NCI-H748 treated with DMSO at 0.1 percent for 48 hours (cell line): ENCODE results near the gene IPO4.

ENCODE experiments used
- DNase-seq: peaks from one replicate; lab custom pipeline; 2025; lab: John Stamatoyannopoulos, UW

The IPO4 gene

DNA sequence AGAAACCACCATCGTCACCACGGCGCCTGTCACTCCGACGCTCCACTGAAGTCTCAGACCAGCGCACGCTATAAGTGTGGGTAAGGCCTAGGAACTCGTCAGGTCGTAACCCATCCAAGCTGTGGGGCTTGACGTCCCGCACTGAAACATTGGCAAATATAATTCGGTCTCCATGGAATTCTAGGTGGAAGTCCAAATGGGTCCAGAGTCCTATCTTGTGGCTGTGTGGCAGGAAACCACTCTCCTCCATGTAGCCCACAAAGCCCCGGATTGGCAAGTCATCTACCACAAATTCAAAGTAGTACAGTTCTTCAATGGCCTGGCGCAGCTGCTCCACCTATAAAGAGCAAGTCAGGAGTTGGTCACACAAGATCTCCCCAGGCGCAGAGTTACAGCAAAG, 4.3 kb upstream of the IPO4 start:
- DNase-seq: no peak

DNA sequence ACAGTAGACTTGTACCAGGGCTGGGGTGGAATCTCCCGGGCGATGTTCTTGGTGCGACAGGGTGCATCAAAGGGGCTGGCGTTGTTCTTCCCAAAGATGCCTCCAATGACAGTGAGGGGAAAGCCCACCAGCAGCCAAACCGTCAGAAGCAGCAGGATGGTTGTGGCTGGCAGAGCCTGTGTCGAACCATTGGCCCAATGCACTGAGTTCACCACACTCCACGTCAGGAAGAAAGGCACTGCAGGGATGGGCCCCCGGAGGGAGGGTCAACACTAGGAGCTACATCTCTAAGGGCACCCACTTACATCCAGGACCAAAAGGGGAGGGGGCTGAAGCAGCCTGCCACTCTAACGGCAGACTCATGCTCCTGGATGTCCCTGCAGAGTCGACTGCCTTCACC, 1.8 kb upstream of the IPO4 start:
- DNase-seq: no peak

DNA sequence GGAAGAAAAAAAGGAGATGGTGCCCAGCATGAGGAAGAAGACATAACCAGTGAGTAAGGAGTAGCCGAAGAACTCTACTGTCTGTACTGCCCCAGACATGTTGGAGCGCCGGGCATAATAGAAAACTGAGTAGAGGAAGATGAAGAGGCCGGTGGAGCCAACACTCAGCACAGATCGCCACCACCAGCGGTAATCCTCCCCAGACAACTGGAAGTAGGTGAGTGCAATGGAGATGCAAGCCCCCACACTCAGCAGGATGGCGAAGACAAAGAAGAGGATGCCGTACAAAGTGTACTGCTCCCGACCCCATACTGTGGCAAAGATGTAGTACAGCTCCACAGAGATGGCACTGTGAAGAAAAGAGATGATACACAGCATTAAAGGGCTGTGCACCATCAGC, 844 bp upstream of the IPO4 start:
- DNase-seq: no peak

DNA sequence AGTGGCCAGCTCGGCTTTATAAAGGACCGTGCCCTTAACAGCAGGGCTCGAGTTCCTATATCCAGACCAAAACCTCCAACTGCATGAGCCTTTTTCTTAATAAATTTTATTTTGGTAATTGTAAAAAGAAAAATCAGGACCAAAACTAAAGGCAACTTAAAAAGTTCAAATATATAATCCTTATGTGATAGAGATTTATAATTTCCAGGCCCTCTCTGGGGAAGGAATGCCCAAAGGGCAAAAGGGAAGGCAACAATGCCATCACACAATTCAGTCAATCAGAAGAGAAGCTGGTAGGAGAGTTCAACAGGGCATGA, 401 bp upstream of the IPO4 start:
- DNase-seq: no peak

DNA sequence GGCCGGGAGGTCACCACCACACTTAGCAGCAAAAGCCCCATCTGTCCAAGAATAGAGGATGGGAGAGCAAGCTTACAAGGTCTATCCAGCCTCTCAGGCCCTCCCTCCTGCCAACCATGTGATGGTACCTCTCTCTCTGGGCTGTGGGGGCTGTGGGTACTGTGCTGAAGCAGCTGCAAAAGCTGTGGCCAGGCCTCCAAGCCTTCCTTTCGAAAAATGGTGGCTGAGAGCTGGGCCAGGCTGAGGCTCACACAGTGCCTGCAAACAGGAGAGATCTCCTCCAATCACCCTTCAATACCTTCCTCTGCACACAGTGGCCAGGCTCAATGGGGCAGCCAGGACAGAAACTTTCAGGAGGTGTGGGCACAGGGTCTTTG, 1.1 kb downstream of the IPO4 start:
- no peak for DNase-seq

DNA sequence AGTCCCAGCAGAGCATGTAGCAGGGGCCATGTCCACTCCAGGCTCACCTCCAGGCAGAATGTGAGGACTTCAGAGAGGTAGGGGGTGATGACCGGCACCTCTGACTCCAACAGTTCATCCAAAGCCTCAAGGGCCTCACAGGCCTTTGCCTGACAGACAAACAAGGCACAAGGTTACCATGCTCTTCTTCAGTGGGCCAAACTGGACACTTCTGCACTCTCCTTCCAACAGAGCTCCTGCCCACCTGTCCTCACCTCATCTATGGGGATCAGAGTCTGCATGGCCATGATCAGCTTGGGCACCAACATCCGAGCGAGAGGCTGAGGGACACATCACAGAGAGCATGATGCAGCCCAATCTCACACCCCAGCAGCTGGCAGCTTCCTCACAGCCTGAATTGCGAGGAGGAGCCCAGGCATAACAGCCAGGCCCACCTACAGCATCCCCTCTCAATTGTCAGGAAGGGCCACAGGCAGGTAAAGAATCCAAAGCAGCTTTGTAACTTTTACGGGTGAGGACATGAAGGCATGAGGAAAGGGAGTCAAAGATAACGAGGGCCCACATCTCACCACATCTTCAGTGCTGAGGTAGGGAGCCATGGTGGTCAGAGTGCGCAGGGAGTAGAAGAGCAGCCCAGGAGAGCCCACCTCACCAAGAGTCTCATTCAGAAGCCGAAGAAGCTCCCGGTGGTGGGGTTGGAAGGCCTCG, 1.6 kb downstream of the IPO4 start:
- DNase-seq: no peak

DNA sequence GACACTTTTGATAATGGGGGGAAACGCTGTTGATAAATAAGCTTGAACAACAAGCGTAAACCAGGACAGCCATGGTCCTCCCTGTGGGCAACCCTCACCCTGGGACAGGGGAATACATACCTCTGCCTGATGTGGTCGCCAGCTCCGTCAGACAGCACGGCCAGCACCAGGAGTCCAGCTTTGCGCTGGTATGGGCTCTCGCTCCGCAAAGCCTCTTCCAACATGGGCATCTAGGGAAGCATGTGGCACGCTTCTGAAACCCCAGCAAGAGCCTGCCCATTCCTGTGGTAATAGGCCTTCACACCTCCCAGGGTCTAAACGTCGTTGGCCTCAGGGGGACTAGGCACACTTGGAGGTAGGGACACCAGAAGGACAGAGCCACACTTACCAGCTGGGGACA, 2.9 kb downstream of the IPO4 start:
- no peak for DNase-seq

DNA sequence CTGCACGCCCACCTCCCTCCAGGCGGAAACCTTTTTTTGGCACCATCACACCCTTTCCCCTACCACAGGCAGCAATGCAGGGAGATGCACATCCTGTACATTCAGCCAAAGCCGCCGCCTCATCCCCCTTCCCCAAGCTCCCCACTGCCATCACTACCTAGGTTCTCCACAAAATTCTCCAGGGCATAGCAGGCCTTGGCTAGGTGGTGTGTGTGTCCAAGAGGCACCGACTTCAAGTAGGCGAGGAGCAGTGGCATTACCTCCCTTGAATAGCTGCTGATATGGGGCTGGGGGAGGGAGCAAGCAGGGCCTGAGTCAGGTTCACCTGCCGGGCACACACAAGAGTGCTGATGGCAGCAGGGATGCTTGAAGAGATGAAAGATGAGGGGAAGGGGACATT, 3.6 kb downstream of the IPO4 start:
- DNase-seq: no peak

DNA sequence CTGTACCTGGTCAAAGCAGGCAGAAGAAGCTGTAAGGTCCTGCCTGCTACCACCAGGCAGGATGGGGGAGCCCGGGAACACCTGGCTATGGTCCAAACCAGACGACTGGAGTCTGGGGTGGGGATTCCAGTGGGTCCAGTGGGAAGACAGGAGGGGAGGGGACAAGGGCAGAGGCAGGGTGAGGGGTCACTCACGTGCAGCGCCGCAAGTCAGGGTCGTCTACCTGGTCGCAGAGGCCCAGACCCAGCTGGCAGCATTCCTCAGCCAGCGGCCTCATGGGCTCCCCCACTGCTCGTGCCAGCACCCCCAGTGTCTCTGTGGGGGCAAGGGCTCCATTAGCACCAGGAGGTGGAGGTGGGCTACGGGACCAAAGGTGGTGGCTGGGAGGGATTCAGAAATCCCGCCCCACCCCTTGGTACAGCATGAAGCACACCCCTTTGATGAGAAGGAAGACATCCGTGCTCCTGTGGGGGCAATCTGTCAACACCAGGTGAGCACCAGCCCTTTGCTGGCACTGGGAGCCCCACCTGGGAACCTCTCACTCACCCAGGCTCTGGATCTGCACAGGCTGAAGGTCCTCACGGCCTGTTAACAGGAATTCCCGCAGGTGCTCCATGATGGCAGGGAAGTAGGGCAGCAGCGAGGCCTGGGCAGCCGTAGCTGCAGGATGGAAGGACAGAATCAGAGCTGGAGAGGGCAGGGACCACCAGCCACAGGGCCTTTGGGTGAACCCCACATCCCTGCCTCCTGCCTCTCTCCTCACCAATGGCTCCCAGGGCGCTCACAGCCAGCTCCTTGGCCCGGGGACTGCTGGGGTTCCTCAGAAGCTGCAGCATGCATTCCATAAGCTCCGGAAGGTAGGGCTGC, 4.3 kb downstream of the IPO4 start:
- no peak for DNase-seq

DNA sequence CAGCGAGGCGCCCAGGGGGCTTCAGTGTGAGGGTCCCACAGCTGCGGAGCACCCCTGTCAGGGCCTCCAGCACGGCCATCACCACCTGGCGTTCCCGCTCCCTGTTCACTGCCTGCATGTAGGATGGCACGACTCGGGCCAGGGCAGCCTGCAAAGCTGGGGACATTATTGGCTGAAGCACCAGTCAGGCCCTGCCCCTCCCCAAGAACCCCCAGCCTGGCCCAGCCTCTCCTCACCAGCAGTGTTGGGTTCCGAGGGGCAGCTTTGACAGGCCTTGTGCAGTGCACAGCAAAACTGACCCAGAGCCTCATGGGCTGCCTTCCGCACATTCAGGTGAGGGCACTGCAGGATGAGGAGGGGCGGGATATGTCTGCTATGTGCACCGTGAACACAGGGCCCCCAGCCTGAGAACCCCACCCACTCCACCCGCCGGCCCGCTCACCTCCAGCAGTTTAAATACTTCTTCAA, 5.6 kb downstream of the IPO4 start:
- no peak for DNase-seq

DNA sequence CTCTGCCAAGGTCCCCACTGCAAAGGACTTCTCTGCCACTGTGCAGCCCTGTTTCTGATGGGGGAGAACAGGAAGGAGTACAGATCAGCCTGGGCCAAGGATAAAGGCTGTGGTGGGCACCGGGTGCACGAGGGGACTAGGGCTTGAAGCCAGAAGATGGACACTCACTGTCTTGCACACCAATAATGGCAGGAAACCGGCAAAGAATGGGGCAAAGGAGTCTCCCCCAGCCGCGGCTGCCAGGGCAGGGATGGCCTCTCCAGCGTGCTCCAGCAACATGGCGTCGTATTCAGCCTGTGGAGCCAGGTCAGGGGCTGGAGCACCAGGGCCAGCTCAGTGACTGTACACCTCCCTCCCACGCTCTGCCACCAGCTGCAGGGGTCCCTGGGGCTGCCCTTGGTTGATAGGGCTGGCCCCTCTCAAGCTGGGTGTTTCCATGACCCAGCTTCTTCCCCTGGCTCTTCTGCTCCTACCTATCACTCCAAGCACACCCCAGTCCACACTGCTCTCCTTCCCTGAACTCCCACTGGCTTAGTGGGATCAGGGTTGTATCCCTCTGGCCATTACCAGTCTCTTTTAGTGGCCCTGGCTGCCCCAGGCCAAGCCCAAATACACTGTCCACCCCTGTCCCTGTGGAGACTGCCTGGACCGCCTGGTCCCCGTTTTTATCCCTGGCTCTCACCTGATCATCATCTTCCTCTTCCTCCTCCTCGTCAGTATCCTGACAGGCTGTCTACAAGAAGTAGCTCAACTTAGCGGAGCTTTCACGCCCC, 6.3 kb downstream of the IPO4 start:
- no peak for DNase-seq

DNA sequence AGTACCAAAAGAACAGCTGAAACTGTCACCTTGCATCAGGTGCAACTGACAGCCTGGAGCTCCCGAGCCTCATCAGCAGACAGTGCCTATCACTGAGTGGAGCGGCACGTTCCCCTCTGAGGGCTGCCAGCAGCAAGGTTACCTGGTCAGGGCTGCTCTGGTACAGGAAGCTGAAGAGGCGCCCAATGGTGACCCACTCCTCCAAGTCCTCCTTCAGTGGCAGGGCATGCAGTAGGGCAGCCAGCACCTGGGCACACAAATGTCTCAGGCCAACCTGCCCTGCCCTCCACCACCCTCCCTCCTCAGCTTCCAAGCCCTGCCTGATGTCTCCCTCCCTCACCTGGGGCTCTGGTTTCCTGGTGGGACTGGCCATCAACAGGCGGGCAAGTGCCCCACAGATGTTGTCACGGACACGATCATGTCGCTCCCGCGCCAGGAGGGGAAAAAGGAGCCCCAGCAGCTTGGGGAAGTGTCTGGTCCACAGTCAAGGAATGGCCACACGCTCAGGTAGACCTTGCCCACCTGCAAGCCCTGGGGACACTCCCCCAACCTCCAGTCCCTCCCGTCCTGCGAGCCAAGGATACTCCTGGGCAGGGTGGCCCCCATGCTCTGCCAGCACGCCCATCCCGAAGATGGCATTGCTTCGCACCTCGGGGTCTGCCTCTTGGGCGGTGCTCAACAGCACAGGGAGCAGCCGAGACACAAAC, 7.1 kb downstream of the IPO4 start:
- DNase-seq: no peak

DNA sequence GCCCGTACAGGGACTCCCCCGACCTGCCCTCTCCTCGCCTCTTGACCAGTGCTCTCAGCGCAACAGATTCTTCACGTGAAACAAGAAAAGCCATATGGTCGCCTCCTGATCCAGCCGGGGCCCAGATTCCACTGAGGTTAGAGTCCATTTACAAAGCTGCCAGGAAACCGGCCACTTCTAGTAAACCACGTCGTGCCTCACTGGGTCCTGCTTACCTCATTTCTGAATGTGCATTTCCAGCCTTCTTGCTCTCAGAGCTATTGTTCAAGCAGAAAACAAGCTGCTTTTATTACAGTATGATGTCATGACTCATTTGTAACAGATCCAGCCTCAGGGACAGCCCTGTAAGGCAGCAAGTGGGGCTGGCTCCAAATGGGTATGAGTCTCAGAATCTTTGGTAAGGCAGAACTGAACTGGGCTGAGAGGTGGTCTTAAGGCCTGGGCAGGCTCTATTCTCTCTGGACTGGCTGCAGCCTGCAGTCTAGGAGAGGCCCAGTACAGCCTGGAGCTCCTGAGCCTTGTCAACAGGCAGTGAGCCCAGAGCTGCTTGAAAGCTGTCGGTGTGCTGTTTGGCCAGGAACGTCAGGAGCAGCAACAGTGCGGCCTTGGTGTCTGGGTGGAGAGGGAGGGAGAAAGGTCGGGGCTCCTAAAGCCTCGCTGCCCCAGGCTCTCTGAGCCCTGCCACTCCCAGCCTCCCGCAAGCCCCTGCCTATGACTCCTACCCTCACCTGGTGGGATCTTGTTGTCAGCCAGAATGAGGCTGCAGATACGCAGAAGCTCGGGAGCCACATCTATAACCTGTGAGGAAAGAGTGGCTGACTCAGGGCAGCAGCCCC, 8.4 kb downstream of the IPO4 start:
- no peak for DNase-seq

DNA sequence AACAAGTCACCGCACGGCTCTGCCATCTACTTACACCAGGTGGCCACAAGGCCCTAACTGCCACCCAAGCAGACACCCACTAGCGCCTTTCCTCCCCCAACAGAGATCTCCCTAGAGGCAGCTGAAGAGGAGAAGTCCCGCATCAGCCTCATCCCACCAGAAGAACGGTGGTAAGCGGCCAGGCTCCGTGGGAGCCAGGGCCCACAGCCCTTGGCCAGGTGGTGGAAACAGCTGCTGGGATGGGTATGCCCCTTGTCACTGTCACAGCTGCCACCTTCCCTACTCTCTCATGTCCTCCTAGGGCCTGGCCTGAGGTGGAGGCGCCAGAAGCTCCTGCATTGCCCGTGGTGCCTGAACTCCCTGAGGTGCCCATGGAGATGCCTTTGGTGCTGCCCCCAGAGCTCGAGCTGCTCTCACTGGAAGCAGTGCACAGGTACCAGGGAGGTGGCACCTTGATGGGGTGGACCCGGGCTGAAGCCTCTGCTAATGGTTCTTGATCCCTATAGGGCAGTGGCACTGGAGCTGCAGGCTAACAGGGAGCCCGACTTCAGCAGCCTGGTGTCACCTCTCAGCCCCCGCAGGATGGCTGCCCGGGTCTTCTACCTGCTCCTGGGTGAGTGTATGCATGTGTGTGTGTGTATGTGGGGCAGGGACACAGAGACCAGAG, 9.2 kb downstream of the IPO4 start:
- DNase-seq: no peak

DNA sequence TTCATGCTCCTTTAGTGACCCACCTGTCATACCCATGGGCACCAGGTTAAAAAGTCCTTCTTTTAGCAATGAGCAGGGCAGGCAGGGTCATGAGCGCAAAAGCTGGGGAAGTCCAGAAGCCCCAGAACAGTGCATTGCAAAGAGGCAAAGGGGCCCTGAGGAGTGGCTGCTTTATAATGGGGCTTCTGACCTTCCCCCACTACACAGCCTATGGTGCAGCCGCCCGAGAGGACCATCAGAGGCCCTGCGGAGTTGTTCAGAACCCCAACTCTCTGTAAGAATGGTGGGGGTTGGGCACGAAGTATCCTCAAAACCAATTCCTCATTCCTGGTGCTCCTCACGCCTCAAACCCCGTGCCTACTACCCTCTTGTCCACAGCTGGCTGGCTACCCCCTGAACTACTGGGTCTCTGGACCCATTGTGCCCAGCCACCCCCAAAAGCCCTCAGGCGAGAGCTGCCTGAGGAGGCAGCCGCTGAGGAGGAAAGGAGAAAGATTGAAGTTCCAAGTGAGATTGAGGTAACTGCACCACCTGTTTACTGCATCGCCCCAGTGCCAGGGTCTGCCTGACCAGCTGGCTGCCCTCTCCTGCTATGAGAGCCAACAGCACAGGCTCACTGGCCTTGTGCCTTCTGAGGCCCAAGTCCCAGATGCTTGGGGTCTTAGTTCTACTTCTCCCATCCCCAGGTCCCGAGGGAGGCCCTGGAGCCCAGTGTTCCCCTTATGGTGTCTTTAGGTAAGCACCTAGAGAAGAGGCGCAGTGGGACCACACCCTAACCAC, 10.0 kb downstream of the IPO4 start:
- DNase-seq: no peak

DNA sequence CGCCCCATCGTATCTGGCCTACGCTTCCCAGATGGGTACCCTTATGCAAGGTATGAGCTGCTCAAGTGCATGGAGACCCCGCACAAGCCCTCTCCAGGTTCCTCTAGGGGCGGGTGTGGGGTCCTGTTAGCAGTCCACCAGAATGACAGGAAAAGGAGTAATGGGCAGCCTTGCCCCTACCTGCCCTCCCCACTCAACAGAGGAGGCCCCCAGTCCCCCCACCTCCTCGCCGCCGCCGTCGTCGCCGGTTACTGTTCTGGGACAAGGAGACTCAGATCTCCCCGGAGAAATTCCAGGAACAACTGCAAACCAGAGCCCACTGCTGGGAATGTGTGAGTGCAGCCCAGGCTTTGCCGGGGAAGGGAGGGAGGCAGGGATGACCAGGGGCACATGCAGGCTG, 10.7 kb downstream of the IPO4 start:
- no peak for DNase-seq

DNA sequence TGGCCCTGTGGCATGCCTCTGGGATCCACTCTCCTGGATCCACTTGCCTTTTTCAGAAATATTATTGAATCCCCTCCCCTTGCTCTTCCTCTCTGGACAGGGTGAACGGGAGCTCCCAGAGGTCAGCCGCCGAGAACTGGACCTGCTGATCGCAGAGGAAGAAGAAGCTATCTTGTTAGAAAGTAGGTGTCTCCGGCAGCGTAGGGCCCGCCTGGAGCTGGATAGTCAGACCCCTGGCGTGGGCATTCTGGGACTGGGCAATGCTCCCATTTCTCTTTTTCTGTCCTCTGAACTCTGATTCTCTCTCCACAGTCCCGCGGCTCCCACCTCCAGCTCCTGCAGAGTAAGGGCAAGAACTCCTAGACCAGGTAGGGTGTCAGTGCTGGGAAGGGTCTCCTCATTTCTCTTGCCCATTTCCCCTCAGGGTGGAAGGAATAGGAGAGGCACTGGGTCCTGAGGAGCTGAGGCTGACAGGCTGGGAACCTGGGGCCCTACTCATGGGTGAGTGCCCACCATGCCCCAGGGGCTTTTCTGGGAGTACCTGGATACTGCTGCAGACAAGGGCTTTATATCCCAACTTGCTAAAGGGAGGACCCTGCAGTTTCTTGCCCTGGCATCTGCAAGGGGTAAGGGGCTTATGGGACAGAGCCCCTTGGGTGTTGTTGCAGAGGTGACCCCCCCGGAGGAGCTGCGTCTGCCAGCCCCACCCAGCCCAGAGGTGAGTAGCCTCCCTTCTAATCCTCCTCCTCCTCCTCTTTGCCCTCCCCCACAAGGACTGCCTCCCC, 11.4 kb downstream of the IPO4 start:
- no peak for DNase-seq

DNA sequence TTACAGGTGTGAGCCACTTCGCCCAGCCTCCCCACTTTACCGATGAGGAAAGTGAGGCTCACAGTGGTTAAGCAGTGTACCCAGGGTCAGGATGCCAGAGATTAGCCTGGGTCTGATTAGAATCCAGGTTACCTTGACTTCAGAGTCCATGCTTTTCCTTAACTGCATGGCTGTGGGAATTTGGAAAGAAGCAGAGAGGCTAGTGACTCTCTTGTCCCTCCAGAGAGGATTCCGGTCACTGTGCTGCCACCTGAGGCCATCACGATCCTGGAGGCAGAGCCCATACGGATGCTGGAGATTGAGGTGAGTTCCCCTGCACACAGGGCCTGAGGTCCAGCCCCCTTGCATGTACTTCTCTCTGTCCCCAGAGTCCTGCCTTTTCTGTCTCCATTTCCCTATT, 12.0 kb downstream of the IPO4 start:
- DNase-seq: no peak

DNA sequence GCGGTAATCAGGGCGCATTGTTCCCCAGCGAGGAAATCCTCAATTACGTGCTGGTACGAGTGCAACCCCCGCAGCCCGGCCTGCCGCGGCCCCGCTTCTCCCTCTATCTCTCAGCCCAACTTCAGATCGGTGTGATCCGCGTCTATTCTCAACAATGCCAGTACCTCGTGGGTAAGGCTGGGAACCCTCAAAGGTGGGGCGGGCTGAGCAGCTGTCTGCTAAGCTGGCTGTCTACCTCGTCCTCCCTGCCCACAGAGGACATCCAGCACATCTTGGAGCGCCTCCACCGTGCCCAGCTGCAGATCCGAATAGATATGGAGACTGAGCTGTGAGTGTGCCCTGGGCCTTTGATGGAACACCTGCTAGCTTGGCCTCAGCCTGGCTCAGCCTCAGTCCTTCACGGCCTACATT, 15.7 kb downstream of the IPO4 start:
- DNase-seq: no peak
